HL-60 (cell line): ENCODE measurements around the gene AQP12A.

Source experiments
- DNase-seq, 2 experiments: peaks; one replicate each; pipeline ENCODE4 v3.0.0-alpha.2; 2010 to 2020; ENCODE audit warnings: low read depth in 1 of 2, low spot score in 1 of 2
- H3K27ac ChIP-seq: fragments of 250-450 bp; sonication (Bioruptor Pico); replicated peaks from 2 replicates; pipeline ENCODE4 v1.5.1; 2020; ENCODE audit warnings: mild to moderate bottlenecking, moderate library complexity
- H3K27me3 ChIP-seq: fragments of 250-450 bp; sonication (Bioruptor Pico); 2 replicates; pipeline ENCODE4 v1.5.1; 2021; ENCODE audit warnings: mild to moderate bottlenecking, moderate library complexity; ENCODE audit not compliant: insufficient read depth, poor library complexity, severe bottlenecking
- H3K4me3 ChIP-seq: replicated peaks from 2 replicates; pipeline ENCODE4 v1.5.1; 2011; ENCODE audit warnings: mild to moderate bottlenecking, control low read depth, low read length; ENCODE audit not compliant: insufficient read depth
- GABPA ChIP-seq: IDR thresholded peaks from 2 replicates; pipeline ENCODE4 v1.6.1; 2012; ENCODE audit warnings: low read depth
- POLR2AphosphoS5 ChIP-seq: IDR thresholded peaks from 2 replicates; pipeline ENCODE4 v1.6.1; 2012; ENCODE audit warnings: low read depth
- SPI1 ChIP-seq: IDR thresholded peaks from 2 replicates; pipeline ENCODE4 v1.6.1; 2012; ENCODE audit warnings: low read depth, mild to moderate bottlenecking, borderline replicate concordance
- TF ChIP-seq, protein P1 (sequence below): IDR thresholded peaks from one replicate; pipeline ENCODE4 v1.5.1; 2011; ENCODE audit warnings: low read length, control low read depth, inconsistent platforms; ENCODE audit not compliant: insufficient read depth
- TF ChIP-seq, protein P2 (sequence below): IDR thresholded peaks from 2 replicates; pipeline ENCODE4 v1.6.1; 2012; ENCODE audit warnings: low read depth; ENCODE audit not compliant: insufficient replicate concordance

Gene AQP12A

DNA sequence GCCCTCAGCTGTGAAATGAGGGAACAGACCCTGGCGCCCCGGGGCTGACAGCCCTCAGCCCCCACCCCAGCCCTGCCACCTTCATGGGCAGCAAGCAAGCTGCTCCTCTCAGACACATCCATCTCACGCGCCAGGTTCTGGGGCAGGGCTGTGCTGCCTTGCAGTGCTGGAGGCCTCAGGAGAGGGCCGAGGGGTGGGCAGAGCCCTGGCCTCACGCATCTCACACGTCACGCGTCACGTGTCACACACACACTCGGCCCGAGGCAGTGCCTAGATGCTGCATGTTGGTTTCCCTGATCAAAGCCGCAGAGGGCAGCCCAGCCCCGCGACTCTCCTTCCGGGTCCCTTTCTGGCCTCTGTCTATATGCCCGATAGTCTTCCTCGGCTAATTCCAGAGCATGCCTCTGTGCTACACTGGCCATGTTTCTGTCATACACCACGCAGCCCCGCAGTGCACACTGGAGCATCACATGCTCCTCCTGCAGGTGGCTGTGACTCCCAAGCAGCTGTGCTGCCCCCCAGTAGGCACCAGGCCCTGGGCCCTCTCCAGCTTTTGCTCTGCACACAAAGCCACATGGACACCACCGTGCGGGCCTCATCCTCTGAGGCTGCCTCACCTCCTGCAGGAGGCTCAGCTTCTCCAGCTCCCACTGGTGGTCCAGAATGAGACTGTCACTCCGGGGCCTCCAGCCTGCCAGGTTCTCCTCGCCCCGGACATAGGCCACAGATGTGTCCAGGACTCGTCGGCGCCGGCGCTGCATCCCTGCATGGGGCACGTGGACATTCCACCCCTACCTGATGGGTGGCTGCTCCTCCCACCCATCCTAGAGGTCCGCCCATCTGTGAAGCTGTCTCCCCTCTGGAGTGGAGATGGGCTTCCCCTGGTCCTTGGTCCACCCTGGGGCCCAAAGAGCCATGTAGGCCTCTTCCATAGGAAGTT is 31.4 kb downstream of the AQP12A start:
- H3K27ac ChIP-seq = no peak overlapping the region
- no peak for DNase-seq
- no peaks in the 10 kb centered on the region for H3K27me3 ChIP-seq
- TF ChIP-seq, protein P1, sequence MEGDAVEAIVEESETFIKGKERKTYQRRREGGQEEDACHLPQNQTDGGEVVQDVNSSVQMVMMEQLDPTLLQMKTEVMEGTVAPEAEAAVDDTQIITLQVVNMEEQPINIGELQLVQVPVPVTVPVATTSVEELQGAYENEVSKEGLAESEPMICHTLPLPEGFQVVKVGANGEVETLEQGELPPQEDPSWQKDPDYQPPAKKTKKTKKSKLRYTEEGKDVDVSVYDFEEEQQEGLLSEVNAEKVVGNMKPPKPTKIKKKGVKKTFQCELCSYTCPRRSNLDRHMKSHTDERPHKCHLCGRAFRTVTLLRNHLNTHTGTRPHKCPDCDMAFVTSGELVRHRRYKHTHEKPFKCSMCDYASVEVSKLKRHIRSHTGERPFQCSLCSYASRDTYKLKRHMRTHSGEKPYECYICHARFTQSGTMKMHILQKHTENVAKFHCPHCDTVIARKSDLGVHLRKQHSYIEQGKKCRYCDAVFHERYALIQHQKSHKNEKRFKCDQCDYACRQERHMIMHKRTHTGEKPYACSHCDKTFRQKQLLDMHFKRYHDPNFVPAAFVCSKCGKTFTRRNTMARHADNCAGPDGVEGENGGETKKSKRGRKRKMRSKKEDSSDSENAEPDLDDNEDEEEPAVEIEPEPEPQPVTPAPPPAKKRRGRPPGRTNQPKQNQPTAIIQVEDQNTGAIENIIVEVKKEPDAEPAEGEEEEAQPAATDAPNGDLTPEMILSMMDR = no peak
- no peak for TF ChIP-seq POLR2AphosphoS5
- TF ChIP-seq, protein P2, sequence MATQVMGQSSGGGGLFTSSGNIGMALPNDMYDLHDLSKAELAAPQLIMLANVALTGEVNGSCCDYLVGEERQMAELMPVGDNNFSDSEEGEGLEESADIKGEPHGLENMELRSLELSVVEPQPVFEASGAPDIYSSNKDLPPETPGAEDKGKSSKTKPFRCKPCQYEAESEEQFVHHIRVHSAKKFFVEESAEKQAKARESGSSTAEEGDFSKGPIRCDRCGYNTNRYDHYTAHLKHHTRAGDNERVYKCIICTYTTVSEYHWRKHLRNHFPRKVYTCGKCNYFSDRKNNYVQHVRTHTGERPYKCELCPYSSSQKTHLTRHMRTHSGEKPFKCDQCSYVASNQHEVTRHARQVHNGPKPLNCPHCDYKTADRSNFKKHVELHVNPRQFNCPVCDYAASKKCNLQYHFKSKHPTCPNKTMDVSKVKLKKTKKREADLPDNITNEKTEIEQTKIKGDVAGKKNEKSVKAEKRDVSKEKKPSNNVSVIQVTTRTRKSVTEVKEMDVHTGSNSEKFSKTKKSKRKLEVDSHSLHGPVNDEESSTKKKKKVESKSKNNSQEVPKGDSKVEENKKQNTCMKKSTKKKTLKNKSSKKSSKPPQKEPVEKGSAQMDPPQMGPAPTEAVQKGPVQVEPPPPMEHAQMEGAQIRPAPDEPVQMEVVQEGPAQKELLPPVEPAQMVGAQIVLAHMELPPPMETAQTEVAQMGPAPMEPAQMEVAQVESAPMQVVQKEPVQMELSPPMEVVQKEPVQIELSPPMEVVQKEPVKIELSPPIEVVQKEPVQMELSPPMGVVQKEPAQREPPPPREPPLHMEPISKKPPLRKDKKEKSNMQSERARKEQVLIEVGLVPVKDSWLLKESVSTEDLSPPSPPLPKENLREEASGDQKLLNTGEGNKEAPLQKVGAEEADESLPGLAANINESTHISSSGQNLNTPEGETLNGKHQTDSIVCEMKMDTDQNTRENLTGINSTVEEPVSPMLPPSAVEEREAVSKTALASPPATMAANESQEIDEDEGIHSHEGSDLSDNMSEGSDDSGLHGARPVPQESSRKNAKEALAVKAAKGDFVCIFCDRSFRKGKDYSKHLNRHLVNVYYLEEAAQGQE = no peak
- no peak for TF ChIP-seq SPI1
- TF ChIP-seq GABPA = no peak
- H3K4me3 ChIP-seq = no peak overlapping the region

DNA sequence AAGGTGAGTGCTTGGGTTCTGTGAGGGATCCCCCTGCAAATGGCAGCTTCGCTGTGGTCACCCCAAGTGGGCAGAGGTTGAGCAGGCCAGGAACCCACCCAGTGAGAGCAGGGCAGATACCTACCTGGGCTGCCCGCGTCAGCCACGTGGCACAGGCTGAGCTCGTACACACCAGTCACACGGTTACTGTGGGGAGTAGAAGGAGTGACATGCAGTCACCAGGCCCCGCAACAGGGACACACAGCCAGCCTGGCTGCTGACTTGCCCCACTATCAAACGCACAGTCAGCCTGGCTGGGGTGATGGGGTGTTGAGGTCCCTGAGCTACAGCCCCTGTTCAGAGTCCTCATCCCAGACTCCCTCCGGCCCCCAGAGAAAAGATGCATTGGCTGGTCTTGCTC is 32.2 kb downstream of the AQP12A start:
- DNase-seq = no peak
- H3K4me3 ChIP-seq = no peak overlapping the region
- no peak overlapping the region for H3K27ac ChIP-seq
- TF ChIP-seq POLR2AphosphoS5 (no peak), GABPA (no peak), SPI1 (no peak)
- TF ChIP-seq, protein P1 = no peak
- TF ChIP-seq, protein P2 = no peak
- H3K27me3 ChIP-seq = no peaks in the 10 kb centered on the region

DNA sequence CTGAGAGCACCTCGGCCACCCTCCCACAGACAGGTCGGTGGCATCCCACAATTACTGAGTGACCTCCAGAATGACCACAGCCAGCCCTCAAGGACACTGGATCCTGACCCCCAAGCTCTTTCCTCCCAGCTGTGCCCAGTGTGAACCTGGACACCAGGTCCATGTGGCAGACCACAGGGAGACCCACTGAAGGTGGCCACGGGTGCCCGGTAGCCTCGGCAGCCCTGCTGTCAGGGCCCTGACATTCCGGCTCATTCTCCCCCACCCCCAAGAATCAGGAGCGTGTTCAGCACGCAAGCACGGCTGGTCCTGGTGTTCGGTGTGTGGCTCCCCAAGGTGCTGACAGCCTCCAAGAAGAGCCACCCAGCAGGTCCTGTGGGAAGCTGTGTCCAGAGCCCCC is 32.8 kb downstream of the AQP12A start:
- no peaks in the 10 kb centered on the region for H3K27me3 ChIP-seq
- H3K4me3 ChIP-seq = no peak overlapping the region
- TF ChIP-seq SPI1 (no peak), POLR2AphosphoS5 (no peak), GABPA (no peak)
- TF ChIP-seq, protein P2 = no peak
- TF ChIP-seq, protein P1 = no peak
- DNase-seq = no peak
- no peak overlapping the region for H3K27ac ChIP-seq
